HG02610 (cell line): ENCODE data around the gene RARRES2.
A peak's percentile ranks its signal among the peaks of the same experiment; 100 is the strongest.

ENCODE experiments used
- ATAC-seq: cut with Tn5 transposase; IDR thresholded peaks from one replicate; pipeline ENCODE4 v1.9.1; 2021; ENCODE audit warnings: mild to moderate bottlenecking, moderate library complexity; ENCODE audit not compliant: unreplicated experiment

Gene RARRES2

DNA sequence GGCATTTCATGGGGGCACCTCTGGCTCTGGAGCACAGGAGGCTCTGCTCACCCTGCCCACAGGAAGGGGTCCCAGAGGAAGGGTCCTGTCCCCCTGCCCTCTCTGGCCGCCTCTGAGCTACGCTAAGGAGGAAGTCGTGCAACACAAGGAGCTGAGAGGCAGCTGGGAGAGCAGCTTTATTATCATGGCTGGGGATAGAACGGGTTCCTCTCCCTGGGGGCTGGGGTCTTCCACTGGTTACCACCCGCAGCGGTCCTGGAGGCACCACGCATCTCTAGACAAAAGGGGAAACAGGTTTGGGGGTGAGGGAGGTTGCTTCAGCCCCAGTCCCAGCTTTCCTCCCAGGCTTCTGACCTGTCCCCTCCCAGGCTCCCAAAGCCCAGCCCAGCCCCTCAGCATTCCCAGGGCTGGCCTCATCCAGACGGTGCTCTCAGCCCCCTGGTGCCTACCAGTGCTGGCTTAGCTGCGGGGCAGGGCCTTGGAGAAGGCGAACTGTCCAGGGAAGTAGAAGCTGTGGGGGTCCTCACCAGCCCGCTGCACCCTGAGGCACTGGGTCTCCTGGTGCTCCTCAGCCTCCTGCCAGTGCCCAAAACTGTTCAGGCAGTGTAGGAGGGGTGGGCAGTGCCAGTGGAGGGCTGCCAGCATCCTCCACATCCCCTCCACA is 3.1 kb downstream of the RARRES2 start:
- no peak for ATAC-seq

DNA sequence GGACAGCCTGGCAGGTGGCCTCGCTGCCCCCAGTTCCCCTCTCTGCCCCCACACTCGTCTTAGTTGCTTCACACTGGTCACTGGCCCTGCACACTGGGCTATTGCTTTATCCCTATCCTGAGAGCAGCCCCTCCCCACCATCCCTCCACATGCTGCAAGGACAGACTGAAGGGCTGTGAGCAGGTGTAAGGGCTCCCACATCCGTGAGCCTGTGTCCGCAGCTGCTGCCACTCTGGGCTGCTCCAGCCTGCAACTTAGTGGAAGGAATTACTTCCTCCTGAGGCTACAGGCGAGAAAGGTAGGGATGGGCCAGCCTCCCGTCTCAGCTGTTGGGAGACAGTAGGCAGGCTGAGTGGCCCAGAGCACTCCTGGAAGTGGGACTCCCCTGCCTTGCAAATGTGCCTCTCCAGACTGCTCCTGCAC is 3.8 kb downstream of the RARRES2 start:
- no peak for ATAC-seq

DNA sequence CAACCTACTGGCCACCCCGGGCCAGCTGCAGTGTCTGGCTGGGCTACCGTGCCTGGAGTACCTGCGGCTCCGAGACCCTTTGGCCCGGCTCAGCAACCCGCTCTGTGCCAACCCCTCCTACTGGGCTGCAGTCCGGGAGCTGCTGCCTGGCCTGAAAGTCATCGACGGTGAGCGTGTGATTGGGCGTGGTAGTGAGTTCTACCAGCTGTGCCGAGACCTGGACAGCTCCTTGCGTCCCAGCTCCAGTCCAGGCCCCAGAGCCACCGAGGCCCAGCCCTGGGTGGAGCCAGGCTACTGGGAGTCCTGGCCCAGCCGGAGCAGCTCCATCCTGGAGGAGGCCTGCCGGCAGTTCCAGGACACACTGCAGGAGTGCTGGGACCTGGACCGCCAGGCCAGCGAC is 4.2 kb downstream of the RARRES2 start:
- no peak for ATAC-seq

DNA sequence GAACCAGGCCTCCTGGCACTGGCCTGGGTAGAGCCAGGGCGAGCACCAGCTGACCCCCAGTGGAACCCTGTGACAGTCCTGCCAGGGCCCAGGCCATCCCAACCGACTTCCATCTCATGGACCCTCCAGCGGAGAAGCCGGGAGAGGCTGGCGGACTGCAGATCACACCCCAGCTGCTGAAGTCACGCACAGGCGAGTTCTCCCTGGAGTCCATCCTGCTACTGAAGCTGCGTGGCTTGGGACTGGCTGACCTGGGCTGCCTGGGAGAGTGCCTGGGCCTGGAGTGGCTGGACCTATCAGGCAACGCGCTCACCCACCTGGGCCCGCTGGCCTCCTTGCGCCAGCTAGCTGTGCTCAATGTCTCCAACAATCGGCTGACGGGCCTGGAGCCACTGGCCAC is 4.7 kb downstream of the RARRES2 start:
- no peak for ATAC-seq

DNA sequence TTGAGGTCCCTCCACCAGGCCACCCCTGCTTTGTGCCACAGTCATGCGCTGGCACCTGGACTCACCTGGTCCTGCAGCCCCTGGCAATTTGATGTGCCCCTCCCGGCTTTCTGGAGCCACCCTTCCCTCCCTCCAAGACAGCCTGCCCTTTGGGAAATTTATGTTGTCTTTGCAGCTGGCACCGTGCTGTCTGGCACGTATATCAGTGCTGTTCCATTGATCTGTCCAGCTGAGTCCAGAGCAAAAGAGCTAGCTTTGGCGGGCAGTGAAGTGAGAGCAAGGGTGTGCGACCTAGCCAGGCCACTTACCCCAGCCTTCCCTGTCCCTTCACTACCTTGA is 5.7 kb downstream of the RARRES2 start:
- ATAC-seq: no peak

DNA sequence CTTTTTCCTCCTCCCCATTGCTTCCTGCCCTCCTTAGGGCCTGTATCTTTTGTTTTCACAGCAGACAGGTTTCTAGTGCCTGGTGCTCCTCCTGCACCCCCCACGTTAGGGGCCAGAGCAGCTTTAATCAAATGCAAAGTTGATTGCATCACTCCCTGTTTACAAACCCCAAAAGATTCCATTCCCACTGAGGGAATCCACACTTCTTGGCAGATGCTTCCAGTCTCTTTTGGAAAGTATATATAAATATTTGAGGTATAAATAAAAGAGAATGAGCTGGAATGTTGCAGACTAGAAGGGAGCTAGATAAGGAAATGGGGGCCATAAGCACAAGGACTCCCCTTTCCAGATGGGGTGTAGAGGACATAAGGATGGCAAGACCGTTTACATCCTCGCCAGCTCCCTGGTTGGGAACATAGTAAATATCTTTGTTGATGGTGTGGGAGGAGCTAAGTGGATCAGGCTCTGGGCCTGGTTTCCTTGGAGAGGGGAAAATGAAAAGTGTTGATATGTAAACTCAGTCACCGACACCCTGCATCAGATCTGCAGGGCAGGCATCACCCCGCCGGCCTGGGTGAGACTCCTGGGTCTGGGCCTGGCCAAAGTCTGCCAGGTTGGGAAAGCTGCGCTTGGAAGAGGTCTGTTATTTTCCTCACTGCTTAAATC is 6.2 kb downstream of the RARRES2 start:
- no peak for ATAC-seq

DNA sequence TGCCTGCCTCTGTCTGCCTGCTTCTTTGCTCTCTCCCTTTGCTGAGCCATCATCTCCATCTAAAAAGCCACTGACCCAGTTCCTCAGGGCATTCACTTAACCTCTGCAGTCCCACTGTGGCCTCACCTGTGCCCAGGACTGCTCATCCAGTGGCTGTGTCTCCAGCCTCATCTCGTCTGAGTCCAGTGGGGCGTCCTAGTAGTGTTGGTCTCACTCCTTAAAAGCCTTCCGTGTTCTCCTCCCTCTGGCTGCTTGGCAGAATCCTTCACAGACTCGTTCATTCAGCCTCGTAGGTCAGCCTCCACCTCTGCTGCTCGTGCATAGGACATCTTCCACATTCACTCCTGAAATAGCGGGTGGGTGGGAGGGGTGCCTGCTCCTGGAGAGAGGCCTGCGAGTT is 7.3 kb downstream of the RARRES2 start:
- no peak for ATAC-seq

DNA sequence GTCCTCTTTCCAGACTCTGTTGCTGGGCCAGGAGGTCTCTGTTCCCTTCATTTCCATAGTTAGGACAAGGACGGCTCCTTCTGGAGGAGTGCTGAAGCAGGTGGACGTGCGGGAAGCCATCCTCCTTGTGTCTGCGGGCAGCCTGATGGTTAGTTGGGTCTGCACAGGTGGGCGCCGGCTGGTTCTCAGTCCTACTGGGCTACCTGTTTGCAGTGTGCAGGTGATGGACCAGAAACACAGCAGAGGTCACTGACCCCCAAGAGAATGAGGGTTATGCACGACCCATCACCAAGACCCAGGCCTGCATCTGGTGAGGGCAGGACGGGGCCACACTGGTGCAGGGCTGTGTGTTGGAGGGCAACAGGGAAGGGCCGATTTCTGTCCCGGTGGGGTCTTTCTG is 7.8 kb downstream of the RARRES2 start:
- ATAC-seq: no peak

DNA sequence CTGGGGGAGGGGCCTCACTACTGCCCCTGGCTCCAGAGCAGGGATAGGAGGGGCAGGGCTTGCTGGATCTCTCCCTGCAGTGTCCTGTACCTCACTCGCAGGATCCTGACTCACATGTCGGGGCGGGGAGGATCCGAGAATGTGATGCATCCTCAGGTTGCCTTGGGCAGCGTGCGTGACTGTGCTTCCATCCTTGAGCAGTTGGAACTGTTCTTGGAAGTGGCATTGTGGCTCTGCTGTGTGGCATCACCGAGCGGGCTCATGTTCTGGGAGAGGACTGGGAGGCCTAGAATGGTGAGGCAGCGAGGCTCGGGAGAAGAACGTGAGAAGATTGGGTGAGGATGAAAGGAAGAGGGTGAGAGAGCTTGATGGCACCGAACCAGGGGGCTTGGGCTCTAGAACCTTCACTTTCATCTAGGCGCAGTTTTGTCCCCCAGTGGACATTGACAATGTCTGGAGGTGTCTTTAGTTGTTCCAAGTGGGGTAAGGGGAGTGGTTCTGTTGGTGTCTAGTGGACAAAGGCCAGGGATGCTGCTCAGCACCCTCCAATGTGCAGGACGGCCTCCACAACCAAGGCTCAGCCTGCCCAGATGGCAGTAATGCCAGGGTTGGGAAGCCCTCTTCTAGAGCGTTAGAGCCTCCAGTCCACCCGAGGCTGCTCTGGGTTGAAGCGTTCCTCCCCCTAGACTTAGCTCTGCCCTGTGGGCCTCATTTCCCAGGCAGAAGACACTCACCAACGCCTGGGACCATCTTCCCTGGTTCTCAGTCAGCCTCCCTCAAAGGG is 8.4 kb downstream of the RARRES2 start:
- no peak for ATAC-seq

DNA sequence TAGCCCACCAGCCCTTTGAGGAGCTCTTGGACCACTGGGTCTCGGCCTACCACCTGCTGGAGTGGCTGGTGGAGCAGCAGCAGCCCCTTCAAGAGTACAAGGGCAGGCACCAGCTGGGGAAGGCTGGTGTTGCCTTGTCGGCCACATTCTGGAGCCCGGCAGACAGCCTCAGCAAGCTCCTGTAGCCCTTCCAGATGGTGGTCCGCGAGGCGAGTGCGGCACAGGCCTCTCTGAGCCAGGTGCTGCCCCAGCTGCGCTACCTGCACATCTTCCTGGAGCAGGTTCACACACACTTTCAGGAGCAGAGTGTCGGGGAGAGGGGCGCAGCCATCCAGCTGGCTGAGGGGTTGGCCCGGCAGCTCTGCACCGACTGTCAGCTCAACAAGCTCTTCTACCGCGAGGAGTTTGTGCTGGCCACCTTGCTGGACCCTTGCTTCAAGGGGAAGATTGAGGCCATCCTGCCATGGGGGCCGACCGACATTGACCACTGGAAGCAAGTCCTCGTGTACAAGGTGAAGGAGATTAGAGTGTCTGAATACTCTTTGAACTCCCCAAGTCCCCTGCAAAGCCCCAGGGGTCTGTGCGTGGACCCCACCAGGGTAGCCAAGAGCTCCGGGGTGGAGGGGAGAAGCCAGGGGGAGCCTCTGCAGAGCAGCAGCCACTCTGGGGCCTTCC is 11.1 kb downstream of the RARRES2 start:
- ATAC-seq: no peak

DNA sequence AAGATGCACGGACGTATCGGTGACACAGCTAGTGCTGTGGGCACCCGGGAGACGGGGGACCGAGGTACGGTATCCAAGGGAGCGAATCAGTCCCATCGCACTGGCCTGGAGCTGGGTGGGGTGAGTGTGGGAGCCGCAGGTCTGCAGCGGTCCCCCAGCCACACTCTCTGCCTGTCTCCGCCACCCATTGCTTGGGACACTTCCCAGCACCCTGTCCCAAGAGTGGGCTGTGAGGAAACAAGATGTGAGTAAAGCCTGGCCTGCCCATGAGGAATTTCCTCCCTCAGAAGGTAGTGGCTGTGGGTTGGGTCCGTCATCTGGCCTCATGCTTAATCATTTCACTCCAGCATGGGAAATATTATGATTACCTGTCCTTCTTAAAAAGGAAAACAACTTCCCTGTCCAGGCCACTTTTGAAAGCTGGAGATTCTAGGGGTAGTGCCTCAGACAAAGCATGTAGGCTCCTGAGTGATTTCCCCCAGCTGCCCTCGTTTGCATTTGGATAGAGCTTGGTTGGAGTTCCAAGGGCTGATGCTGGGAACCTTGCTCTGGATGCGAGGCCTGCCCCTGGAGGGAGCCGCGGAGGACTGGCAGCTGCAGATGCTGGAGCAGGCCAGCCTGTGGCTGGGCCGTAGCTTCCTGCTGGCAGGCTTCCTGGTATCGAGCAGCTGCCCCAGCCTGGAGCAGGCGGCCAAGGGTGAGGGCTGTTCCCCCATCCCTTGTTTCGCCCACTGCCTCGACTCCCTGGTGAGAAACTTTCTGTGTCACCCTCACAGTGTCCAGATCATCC is 11.9 kb downstream of the RARRES2 start:
- no peak for ATAC-seq

DNA sequence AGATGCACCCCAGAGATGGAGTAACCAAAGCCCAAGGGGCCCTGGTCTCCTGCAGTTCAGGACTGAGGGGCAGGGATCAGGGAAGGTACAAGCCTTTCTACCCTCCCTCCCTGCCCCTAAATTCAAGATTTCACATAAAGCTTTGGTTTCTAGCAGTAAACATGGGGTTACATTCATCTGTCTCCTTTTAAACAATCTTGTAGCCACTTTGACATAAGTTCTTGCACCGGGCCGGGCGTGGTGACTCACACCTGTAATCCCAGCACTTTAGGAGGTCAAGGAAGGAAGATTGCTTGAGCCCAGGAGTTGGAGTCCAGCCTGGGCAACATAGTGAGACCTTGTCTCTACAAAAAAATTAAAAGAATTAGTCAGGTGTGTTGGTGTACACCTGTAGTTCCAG is 14.1 kb downstream of the RARRES2 start:
- ATAC-seq: no peak

DNA sequence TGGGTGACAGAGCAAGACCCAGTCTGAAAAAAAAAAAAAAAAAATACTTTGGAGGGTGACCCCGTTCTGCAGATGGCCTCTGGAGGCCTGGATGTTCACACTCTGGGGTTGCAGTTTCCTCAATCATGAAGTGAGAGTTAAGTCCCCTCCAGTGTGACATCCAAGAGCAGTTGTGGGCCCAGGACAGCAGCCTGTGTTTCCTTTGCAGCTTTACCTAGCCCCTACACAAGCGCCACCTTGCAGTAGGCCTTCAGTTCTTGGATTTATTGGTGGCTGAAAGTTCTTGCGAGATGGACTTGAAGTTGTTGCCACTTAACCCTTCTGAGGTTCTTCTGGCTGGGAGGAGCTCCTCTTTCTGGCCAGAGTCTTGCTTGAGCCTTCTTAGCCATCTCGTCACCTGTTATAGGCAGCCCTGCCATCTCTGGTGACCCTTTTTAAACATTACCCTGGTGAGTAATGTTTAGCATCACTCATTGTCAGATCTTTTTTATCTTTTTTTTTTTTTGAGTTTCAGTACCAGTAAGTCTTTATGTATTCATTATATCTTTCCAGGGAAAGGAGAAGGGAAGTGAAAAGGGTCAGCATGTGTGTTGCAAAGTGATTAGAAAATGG is 14.7 kb downstream of the RARRES2 start:
- ATAC-seq: no peak

DNA sequence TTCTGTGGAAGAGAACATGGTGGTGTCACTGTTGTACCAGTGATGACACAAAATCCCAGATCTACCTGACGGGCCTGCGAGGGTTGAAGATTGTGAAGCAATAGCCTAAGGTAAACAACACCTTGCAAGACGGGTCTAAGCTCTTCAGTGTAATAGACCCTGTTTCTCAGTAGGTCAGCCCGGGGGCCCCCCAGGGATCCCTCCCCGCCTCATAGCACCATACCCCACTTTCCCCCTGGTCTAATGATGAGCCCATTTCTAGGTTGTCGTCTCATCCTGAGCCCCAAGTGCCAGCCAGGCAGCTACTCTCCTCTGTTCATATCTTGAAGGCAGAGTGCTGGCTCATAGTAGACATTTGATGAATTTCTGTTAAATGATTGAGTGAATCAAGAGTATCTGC is 15.5 kb downstream of the RARRES2 start:
- ATAC-seq: no peak

DNA sequence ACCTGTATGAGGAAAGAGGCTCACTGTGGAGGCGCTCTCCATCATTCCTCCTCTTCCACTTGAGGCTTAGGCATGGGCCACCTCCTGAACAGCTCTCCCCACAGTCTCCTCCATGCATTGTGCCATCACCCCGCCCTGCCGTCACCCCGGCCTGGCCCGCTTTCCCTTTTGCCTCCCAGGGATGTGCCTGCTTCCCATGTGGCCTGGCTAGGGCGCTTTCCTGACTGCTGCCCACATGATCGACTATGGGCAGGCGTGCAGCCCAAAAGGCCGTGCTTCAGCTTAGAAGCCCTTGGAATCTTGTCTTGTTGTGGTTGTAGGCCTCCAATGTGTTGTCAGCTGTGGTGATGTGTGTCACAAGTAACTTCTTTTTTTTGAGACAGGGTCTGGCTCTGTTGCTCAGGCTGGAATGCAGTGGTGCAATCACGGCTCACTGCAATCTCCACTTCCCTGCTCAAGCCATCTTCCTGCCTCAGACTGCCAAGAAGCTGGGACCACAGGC is 16.3 kb downstream of the RARRES2 start:
- no peak for ATAC-seq

DNA sequence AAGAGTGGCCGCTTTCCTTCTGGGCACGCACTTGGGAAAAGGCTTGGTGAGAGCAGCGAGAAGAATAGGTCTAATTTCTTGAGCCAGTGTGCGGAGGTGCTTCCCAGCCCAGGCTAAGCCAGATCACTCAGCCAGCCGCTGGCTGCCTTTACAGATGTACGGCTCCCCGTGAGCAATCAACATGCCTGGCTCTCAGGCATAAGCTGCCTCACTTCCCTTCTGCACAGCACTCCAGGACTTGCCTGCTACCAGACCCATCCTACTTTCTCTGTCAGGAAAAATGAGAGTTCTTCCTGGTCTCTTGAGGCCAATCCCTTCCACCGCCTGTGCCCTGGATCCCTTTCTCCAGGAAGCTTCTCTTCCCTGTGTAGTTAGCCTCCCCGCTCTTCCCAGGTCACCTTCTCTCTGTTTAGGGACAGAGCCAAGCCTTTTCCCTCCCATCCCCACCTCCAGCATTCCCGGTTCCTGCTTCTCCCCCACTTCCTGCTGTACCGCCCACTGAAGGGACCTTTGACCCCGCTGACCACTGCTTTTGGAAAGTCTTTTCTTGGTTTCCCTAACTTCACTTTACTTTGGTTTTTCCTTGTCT is 17.0 kb downstream of the RARRES2 start:
- ATAC-seq: no peak

DNA sequence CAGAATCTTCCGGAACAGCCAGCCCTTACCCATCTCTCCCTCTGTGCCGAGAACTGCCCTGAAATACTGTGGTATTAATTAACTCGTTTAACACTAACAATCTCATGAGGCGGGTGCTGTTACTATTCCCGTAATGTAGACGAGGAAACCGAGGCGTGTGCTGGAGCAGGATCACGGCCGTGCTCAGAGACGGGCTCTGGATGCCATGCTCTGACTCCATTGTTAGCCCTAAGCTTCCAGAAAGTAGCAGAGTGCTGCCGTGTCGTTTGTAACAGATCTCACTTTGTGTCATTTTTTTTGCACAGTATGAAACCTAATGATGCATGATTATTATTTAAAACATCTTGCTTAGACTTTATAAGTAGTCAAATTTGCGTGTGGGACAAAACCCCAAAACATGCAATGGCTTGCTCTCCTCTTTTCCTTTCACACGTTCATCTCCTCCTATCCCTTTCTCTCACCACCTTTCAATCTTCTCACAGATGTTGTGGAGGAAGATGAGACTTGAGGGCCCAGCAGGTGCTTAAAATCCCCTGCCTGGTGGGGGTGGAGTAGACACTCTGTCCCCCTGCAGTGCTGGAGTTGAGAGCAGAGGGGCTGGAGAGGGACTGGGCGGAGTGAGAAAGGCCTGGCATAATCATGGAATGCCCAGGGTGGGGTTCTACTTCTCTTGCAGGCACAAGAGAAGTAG is 17.6 kb downstream of the RARRES2 start:
- ATAC-seq: peak; percentile 11

DNA sequence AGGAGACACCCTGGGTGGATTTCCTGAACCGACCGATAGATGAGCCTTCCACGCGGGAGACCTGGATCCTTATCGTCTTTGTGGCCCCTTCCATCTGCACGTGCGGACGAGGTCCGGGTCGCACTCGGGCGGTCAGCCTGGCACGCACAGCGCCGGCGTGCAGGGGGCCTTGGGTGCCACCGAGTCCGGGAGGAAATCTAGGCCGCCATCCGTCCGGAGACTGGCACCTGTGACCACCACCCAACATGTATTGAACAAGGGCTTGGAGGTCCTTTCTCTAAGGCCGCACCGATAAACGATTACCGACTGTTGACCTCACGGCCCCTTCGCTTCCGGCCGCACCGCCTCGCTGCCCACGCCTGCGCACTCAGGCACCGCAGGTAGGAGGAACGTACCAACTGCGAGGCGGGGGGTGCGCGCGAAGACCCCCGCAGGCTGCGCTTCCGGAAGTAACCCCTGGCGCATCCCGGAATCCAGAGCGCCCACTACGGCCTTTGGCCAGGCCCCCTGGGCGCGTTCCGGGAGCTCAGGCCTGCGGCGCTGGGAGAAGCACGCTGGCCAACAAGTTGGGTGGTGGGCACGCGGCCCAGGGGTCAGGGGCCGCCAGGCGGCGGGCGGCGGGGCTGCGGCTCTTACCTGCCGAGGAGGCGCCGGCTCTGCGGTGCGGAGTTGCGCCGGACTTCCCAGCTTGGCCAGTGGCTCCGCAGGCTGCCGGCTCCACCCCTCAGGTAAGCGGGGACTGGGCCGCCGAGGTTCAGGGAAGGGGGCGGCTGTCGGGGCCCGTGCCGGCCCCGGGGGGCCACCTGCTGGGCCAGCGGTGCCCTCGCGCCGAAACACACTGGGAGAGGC is 18.4 kb downstream of the RARRES2 start, which contains the start of the genes ACTR3C and LRRC61:
Gene ACTR3C (minus strand): TSS at position 713 of the 849 bp plus-strand sequence. CDS start 28,249 bp downstream, outside the sequence.
Gene LRRC61 (plus strand): TSS at position 523 of the 849 bp plus-strand sequence. CDS start 13,507 bp downstream, outside the sequence.
- ATAC-seq: peak; percentile 52
